Stimulated activated CD8-positive, alpha-beta memory T cell treated with anti-CD3 and anti-CD28 coated beads, Interleukin-12 subunit alpha, Interleukin-12 subunit beta, amount 100 ng/mL, for 24 hours (primary cell): Measurements from ENCODE around the gene NPAS2.

Experiments used
- DNase-seq: peaks from one replicate; pipeline ENCODE4 v3.0.0-alpha.2; 2020; ENCODE audit errors: extremely low read depth

NPAS2 gene

DNA sequence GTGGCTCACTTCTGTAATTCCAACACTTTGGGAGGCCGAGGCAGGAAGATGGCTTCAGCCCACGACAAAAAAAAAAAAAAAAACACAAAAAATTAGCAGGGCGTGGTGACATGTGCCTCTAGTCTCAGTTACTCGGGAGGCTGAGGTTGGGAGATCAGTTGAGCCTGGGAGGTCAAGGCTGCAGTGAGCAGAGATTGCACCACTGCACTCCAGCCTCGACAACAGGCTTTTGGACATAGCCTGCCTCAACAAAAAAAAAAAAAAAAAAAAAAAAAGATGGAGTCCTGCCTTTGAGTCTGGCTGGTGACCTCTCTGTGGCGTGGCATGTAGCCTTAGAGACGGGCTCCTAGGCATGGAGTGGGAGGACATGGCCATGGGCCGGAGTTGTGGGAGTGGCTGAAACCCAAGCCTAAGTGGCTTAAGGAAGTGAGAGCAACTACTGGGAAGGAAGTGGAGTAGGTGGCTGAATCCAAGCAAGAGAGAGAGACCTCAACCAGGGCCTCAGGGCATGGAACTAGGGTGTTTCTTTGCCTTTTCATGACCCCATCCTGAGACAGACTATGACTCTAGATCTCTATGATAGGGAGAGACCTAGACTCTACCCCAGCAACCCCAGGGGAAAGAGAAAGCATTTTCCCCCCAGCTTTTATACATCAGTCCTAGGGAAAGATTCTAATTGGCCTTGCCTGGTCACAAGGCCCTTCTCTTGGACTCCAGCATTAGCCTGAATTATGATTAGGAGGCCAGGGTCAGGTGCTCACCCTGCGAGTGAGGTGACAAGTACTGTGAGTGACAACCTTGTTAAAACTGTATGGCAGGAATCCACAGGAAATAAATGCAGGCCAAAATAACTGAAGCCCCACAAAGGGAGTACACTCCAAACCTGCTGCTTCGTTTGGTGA is 34.2 kb downstream of the NPAS2 start:
- no peak for DNase-seq

DNA sequence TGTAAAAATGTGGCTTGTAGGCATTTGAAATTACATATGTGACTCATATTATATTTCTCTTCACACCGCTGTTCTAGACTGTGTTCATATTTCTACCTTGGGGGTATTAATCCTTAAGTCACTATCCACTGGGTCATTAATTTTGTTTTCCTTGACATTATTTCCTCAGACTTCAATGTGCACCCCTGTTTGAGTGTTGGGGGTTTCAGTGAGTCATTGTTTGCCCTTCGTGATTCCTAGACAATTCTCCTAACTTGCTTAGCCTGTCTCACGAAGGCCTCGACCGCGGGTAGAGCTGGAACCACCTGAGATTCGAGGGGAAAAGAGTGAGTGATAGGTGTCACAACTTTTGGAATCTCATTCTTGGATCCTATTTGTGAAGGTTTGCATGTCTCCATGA is 35.1 kb downstream of the NPAS2 start:
- DNase-seq, result no peak

DNA sequence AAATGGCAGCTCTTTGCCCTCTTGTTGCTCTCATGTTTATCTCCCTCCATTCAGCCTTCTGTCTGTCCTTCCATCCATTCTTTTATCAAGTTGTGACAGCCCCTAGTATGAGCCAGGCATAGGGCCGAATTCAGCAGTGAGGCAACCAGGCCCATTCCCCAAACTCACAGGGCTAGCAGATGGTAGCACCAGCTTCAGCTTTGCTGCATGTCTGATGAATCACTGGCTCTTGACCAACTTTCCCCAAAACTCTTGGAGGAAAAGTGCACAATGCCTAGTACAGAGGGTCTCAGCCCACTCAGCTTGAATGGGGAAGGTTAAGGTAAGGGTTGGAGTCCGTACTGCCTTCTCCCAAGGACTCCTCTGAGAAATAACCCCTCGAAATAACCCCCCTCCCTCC is 35.7 kb downstream of the NPAS2 start:
- DNase-seq, result no peak

DNA sequence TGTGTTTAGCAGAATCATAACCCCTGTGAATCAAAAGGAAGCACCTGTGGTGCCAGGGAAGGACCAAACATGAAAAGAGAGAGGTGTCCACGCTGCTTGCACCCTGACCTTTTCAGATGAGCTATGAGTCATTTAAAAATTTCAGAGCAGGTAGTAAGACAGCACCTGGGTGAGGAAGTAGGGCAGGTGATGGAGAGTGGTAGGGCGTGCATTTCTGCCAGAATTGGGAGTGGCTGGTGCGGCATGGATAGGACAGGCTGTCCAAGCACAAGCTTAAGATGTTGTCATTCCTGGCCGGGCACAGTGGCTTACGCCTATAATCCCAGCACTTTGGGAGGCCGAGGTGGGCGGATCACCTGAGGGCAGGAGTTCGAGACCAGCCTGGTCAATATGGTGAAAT is 36.8 kb downstream of the NPAS2 start:
- DNase-seq, result no peak

DNA sequence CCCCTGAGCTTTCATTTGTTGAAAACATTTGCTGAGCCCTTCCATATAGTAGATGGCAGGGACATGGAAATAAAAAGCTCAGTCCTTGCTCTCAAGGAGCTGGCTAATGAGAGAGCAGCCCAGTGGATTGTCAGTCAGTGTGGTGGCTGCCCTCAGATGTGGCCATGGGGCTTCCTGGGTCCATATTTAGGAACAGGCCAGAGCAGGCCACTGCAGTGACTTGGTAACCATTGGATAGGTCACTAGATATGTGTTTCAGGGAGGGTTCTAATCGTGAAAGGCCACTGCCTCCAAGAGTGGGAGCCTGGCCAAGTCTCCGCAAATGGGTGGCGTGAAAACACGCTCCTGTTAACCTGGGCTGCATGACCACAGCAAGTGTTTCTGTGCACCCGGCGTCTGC is 37.4 kb downstream of the NPAS2 start:
- no peak for DNase-seq

DNA sequence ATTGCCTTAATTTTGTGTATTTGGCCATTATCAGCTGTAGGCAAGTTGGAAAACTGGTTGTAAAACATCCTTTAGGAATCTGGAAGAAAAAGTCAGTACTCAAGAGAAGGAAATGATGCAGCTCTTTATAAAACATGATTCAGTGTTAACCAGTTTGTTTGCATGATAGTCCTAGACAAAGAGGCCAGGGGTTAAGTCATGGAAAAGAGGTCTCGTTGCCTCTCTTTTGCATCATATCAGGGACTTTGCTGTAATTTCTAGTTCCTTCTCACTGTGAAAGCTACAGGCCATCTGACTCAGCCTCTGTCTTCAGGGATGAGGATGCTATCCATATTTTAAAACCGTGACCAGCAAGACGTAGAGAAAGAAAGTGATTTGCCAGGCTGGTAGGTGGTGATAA is 38.0 kb downstream of the NPAS2 start:
- no peak for DNase-seq

DNA sequence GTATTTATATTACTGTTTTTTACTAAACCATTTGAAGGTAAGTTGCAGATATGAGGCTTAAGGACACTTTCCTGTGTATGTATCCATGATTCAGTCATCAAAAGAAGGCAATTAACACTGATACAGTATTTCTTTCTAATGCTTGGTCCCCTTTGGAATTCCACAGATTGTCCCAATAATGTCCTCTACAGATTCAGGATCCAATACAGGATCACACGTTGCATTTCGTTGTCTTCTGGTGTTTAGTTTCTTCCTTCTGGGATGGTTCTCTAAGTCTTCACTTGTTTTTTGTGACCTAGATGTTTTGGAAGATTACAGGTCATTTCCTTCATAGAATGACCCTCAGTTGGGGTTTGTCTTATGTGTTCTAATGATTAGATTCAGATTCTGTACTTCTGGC is 40.0 kb downstream of the NPAS2 start:
- no peak for DNase-seq

DNA sequence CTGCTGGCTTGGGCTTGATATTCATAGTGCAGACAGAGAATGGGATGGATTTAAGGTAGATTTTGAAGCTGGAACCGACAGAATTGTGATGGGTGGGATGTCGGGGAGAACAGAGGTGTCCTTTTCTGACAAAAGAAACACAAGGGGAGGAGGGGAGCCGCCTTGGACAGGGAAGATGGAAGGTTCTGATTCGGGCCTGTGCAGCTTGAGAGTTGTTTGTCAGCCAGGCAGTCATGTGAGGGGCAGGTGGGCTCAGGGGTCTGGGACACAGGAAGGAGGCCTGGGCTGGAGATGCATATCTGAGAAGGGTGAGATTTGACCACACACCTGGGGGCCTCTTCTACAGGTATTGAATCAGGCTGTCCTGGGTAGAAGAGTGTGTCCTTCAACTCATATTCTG is 41.4 kb downstream of the NPAS2 start:
- DNase-seq, result no peak

DNA sequence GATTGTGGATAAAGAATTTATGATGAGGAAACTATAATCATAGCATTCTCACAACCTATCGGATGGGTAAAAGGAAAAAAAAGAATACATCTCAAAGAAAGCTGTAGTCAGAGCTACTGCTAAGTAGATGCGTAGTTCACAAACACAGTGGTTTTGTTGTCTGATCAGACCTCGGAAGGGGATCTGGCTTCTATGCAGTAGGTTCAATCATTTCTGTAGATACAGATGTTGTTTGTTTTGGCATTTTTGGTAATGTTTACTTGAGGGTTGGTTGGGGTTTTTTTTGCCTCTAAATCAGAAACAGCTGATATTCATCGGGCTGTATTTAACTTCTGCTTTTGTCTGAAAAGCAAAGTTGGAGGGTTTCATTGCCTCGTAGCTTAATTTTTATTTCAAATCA is 42.1 kb downstream of the NPAS2 start:
- no peak for DNase-seq

DNA sequence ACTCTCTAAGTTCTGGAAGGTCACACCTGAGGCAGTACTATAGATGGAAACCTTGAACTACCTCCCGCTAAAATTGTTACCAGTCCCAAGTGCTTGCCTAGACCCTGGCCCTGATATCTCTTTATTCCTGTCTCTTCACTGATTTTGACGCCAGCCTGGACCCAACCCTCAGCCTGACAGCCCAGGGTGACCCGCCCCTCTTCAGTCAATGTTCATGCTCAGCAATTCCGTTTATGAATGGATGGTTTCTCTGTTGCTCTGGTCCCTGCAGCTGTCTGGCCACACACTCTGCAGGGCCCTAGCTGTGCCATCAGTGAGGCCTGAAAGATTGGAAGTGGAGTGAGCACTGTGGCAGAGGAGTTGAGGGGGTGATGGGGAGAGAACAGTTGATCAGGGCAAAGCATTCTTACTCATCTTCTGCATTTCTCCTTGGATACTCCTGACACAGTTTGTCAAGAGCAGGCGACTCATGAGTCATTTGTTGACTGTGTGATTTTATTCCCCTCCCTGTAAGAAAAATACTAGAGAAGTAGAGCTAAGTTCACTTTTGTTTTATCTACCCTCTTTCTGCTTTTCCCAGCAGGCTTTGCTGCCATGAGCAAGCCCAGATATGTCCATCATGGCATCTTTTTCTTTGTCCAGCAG is 46.0 kb downstream of the NPAS2 start:
- no peak for DNase-seq

DNA sequence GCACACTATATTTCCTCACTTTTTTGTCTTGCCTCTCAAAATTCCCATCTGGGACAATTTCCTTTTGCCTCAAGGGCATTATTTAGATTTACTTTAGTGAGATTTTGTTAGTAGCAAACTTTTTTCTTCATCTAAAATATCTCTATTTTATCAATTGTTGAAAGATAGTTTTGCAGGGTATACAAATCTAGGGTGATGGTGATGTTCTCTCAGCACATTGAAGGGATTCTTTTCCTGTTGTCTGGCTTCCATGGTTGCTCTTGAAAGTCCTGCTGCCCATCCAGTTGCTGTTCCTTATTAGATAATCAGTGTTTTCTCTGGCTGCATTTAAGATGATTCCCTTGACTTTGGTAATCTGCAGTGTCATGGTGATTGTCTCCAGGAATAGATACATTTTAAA is 48.1 kb downstream of the NPAS2 start:
- no peak for DNase-seq

DNA sequence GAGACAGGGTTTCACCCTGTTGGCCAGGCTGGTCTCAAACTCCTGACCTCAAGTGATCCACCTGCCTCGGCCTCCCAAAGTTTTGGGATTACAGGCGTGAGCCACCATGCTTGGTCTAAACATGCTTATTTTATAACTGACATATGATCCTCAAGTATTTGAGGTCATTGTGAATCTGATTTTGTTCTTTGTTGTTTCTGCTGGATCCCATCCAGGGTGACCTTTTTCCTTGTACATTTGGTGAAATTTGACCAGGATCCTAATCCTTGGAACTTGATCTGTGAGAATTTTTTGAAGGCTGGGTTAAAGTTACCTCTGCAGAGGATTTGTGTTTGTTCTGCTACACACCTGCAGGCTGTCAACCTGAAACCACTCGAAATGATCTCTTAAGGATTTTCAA is 49.2 kb downstream of the NPAS2 start:
- no peak for DNase-seq

DNA sequence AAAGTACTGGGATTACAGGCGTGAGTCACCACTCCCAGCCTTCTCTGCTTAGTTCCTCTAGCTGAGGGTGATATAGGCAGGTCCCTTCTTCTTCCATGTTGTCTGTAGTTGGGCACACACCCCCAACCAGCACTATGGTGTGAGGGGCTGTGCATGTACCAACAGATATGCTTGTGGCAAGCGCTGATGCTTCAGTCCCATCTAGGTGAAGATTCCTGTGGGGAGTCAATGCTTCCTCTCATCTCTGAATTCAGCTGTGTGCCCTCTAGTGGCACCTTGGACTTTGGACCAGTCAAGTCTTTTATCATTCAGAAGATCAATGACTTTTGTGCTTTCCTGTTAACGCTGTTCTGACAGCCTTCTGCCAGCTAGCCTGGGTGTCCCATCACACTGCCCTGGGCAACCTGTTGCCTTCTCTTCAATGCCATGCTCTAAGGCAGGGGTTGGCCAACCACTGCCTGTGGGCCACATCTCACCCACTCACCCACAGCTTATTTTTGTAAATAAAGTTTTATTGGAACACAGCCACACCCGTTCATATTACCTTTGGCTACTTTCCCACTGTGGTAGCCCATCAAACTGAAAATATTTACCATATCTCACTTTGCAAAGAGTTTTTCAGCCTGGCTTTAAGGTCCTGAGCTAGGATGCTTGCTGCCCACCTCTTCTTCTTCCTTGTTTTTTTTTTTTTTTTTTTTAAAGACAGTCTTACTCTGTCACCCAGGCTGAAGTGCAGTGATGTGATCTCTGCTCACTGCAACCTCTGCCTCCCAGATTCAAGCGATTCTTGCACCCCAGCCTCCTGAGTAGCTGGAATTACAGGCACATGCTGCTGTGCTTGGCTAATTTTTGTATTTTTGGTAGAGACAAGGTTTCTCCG is 51.0 kb downstream of the NPAS2 start:
- DNase-seq, result no peak

DNA sequence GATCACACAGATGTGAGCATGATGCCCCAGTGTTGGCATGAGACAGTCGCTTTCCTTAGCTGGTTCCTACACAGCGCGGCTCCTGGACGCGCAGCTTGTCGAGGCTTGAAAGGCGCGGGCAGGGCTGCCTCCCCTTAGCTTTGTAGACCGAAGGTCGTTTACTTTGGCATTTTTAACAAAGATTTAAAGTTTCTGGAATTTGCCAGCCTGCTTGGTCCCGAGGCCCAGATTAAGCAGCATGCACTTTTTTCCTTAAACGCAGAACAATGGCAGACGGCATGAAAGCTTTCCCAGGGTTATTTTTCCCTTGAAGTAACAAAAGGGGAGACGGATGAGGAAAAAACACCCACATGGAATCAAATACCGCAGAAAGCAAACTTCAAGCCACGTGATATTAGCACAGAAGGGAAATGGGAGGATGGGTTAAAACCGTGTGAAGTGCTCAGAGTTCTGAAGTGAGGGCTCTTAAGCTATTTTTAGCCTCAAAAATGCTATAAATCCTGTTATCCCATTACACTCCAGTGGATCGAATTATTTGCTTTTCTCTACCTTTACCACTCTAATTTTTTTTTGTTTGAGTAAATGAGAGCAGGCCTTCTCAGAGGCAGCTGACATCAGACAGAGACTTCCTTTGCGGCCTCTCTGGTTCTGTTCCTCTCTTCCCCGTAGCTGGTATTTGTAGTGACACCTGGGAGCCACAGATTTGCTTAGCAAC is 55.7 kb downstream of the NPAS2 start:
- DNase-seq, result no peak

DNA sequence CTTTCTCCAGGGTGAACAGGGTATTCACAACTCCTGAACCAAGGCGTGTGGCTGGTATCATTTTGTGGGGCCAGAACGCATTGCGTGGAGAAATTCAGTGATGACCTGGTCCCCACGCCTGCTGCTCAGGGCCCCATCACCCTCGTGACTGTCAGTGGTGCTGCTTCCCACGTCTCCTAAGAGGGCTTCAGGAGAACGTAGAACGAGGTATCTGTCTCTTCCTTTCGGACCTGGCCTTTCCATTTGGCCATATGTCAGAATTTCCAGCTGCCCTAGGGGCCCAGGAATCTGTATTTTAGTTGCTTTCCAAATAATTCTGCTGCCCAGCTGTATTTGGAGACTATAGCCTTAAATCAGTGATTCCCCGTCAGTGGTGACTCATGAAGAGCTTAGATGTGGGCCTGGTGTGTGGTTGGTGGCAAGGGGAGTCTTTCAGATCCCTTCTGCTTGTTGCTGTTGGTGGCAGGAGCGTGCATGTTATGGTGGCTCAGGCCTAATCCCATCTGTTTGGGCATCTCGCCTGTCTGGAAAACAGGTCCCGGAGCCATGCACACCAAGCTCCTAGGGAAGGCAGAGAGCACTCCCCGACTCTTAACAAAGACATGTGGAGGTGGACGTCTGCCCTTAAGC is 56.4 kb downstream of the NPAS2 start:
- DNase-seq, result no peak

DNA sequence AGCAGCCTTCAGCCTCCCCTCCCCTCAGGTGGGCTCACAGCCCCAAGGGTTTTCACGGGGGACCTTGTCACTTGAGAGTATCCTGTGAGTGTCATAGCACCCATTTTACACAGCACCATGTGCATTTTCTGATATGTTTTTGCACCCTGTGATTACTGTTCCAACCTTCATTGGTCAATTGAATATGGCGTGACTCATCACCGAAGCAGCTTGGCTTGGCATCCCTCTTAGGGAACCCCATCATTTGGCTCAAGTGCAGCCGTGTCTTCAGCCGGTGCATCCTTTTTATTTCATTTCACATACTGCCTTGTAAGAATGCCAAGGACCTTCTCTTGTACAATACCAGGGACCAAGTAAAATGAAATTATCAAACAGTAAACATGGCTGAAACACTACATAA is 57.6 kb downstream of the NPAS2 start:
- DNase-seq, result no peak

DNA sequence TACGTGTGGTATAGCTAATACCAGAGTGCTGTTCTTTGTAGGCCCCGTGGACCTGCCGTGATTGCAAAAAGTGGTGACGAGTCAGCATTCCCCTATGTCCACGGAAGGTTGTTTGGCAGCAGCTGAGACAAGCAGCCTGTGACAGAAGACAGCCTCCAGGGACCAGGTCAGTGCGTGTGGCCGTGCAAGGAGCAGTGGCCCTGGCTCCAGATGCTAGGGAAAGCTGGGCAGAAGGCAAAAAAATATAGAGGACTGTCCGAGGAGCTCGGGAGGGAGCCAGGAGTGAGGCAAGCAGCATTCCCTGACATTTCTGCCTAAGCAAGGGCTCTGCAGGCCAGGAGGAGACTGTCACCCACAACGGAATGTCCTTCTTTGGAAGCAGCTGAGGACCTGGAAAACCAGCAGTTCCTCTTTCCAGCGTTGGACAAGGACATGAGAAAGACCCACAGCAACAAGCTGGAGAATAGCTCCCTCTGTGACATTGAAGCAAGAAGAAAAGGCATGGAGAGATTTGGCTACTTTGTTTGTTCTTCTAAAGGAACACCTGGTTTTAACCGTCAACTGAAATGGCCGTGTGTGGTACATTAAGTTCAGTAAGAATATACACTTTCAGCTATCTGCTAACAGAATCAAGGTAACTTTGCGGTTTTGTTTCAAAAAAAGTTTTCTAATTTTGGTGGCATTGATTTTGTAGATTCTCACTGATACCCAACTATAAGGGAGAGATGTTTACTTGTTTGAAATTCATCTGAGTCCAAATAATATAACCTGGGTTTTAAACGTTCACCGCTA is 58.3 kb downstream of the NPAS2 start:
- no peak for DNase-seq

DNA sequence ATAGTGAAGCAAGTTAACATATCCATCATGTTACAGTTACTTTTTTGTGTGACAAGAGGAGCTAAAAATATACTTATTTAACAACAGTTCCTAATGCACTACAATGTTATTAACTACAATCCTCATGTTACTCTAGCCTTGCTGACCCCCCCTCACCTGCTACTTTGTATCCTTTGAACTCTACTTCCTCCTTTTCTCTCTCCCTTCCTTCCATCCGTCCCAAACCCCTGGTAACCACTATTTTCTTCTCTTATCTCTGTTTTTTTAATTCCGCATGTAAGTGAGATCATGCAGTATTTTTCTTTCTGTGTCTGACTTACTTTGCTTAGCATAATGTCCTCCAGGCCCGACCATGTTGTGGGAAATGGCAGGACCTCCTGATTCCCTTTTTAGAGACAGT is 59.4 kb downstream of the NPAS2 start:
- DNase-seq, result no peak

DNA sequence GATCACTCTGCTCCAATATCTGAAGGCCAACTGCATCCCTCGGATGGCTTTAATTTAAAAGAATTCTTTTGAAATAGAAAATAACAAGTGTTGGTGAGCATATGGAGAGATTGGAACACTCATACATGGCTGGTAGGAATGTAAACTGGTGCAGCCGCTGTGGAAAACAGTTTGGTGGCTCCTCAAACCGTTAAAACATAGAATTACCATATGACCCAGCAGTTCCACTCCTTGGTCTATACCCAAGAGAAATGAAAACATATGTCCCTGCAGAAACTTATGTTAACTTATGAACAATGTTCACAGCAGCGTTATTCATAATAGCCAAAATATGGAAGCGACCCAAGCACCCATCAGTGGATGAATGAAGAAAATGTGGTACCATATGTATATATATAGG is 60.1 kb downstream of the NPAS2 start:
- no peak for DNase-seq

DNA sequence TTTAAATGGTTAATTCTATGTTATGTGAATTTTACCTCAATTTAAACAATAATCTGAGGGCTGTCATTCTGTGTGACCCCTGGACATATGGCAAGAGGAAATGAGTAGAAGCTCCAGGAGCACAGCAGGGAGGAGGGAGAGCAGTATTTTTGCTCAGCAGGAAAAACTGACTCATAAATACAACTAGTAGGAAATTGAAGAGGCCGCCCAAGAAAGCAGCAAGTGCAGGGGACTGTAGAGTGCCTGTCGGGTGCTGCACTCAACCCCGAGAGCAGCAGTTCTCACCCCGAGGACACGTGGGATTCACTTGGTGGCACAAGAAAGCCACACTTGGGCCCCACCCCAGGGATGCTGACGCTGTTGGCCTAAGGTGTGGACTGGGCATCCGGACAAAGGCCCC is 60.8 kb downstream of the NPAS2 start:
- no peak for DNase-seq
